HG03060 (cell line): Measurements from ENCODE around the gene RUFY3.
"Not testable (repeated sequence)": the region's sequence is repeated elsewhere in the genome, so short reads cannot be mapped to it uniquely, and the experiment has no call there.

Experiments used
- ATAC-seq: cut with Tn5 transposase; IDR thresholded peaks from one replicate; pipeline ENCODE4 v1.9.1; 2021; ENCODE audit warnings: low read depth, moderate number of reproducible peaks; ENCODE audit not compliant: unreplicated experiment

The RUFY3 gene, protein sequence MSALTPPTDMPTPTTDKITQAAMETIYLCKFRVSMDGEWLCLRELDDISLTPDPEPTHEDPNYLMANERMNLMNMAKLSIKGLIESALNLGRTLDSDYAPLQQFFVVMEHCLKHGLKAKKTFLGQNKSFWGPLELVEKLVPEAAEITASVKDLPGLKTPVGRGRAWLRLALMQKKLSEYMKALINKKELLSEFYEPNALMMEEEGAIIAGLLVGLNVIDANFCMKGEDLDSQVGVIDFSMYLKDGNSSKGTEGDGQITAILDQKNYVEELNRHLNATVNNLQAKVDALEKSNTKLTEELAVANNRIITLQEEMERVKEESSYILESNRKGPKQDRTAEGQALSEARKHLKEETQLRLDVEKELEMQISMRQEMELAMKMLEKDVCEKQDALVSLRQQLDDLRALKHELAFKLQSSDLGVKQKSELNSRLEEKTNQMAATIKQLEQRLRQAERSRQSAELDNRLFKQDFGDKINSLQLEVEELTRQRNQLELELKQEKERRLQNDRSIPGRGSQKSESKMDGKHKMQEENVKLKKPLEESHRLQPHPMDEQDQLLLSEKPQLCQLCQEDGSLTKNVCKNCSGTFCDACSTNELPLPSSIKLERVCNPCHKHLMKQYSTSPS

GRCh38 chr4:70721747-70722146, at the start of gene RUFY3:
Gene RUFY3, plus strand, starts transcription at chr4:70721964. Its CDS starts 610 bp downstream, at chr4:70722574.
- no peak for ATAC-seq

- no peak for ATAC-seq
These were observed 47.6 kb upstream of the RUFY3 start for GRCh38 chr4:70674191-70674590.

DNA sequence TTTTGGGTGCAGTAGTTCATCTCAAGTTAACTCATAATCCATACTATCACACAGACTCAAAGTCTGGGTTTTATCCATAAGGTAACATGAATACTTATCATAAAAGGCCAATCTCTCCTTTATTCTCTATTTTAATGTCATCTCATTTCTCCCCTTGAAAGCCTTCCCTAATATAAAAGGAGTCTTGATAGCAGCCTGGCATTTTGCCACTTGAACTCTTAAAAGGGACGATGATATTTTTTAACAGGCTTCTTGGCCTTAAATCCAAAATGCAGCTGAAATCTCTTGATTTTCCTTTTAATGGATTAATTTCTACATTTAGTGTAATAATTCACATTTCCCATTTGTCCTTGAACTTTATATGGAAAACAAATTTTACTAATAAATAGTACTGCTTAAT, 47.0 kb upstream of the RUFY3 start:
- no peak for ATAC-seq

DNA sequence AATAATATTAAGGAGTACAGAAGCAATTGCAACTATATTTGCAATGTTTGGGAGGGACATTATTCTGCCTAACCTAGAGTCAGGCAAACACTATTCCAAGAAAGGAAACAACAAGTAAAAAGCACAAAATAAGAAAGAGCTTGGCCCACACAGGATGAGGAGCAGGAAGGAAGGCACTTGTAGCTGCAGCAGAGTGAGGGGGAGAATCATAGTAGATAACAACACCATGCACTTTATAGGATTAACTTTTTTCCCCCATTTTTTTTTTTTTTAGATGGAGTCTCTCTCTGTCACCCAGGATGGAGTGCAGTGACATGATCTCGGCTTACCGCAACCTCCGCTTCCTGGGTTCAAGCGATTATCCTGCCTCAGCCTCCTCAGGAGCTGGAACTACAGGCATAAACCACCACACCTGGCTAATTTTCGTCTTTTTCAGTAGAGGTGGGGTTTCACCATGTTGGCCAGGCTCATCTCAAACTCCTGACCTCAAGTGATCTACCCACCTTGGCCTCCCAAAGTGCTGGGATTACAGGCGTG, 45.1 kb upstream of the RUFY3 start:
- no peak for ATAC-seq

- ATAC-seq, result peak; percentile 65
These were observed 43.3 kb upstream of the RUFY3 start for GRCh38 chr4:70678383-70678999.

GRCh38 chr4:70680934-70681333, 40.8 kb upstream of the RUFY3 start:
- no peak for ATAC-seq

GRCh38 chr4:70681704-70682103, 40.1 kb upstream of the RUFY3 start:
- ATAC-seq, result peak; percentile 34

- ATAC-seq, result not testable (repeated sequence)
These were observed 39.6 kb upstream of the RUFY3 start for GRCh38 chr4:70682142-70682541.

- no peak for ATAC-seq
These were observed 34.4 kb upstream of the RUFY3 start for GRCh38 chr4:70687392-70687791.

DNA sequence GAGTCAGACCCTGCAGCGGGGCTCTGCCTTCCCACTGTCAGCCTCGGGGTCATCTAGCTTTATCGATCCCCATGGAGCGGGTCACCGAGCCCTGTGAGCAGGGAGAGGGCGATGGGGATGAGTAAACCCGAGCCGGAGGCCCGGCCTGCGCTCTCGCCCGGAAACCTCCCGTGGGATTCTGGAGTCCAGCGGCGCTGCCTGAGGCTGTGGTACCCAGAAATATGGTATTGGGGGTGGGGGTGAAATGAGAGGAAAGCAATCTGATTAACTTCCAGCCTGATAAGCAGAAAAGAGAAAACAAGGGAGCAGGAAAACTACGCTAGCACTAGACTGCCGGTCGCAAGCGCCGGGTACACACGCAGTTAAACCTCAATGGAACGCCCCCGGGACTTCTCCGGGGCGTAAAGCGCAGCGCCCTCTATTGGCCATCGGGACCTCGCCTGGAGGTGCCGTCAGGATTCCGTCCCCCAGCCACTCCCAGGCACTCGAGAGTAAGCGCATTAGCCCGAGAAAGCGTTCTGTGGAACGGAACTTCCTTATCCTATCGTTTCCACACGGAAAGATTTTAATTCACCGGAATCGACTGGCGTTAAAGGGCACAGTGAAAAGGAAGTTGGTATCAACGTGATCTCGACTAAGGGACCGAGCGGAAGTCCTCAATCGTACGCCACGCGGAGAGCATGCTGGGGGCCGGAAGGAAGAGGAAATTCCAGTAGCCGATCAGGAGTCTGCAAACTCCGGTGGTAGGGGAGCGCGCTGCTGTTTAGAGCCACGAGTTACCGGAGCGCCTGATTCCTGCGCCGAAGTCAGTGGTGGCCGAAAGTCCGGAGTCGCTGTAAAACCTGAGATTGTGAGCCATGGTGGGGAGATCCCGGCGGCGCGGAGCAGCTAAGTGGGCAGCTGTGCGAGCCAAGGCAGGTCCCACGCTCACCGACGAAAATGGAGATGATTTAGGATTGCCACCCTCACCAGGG, 33.7 kb upstream of the RUFY3 start, which contains the start of gene UTP3:
Gene UTP3 (plus strand): TSS at position 712 of the 974 bp plus-strand sequence. CDS start 146 bp downstream, at position 858.
- peak; percentile 92 for ATAC-seq

DNA sequence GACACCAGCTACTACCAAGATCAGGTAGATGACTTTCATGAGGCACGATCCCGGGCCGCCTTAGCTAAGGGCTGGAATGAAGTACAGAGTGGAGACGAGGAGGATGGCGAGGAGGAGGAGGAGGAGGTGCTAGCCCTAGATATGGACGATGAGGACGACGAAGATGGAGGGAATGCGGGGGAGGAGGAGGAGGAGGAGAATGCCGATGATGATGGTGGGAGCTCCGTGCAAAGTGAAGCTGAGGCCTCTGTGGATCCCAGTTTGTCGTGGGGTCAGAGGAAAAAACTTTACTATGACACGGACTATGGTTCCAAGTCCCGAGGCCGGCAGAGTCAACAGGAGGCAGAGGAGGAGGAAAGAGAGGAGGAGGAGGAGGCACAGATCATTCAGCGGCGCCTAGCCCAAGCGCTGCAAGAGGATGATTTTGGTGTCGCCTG, 33.0 kb upstream of the RUFY3 start:
- ATAC-seq, result no peak

GRCh38 chr4:70691661-70692060, 30.1 kb upstream of the RUFY3 start:
- ATAC-seq, result no peak

DNA sequence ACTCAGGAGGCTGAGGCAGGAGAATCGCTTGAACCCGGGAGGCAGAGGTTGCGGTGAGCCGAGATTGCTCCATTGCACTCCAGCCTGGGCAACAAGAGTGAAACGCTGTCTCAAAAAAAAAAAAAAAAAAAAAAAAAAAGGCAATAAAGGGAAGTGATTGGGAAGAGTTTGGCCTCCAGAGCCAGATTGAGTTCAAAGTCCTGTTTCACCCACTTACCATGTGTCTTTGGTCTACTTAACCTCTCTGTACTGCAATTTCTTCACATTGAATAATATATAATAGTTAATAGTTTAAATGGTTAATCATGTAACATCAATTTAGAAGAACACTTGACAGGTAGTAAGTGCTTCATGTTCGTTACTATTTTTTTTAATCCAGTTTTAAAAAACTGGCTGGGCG, 27.1 kb upstream of the RUFY3 start:
- not testable (repeated sequence) for ATAC-seq

- ATAC-seq, result not testable (repeated sequence)
These were observed 23.3 kb upstream of the RUFY3 start for GRCh38 chr4:70698435-70698834.

DNA sequence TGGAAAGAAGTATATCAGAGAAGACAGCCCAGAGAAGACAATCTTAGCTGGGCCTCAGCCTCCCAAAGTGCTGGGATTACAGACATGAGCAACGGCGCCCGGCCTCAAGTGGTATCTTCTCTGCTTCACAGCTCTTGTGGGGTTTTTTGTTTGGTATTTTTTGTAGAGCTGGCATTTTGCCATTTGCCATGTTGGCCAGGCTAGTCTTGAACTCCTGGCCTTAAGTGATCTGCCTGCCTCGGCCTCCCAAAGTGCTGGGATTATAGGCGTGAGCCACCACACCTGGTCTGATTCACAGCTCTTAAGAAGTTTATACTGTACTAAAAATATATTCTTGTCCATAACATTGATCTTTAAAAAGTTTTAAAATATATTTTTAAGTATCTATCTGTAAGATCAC, 21.1 kb upstream of the RUFY3 start:
- ATAC-seq, result no peak

- ATAC-seq, result no peak
These were observed 20.5 kb upstream of the RUFY3 start for GRCh38 chr4:70701271-70701670.

- not testable (repeated sequence) for ATAC-seq
These were observed 19.2 kb upstream of the RUFY3 start for GRCh38 chr4:70702592-70702991.

GRCh38 chr4:70703619-70704214, 18.0 kb upstream of the RUFY3 start:
- no peak for ATAC-seq

DNA sequence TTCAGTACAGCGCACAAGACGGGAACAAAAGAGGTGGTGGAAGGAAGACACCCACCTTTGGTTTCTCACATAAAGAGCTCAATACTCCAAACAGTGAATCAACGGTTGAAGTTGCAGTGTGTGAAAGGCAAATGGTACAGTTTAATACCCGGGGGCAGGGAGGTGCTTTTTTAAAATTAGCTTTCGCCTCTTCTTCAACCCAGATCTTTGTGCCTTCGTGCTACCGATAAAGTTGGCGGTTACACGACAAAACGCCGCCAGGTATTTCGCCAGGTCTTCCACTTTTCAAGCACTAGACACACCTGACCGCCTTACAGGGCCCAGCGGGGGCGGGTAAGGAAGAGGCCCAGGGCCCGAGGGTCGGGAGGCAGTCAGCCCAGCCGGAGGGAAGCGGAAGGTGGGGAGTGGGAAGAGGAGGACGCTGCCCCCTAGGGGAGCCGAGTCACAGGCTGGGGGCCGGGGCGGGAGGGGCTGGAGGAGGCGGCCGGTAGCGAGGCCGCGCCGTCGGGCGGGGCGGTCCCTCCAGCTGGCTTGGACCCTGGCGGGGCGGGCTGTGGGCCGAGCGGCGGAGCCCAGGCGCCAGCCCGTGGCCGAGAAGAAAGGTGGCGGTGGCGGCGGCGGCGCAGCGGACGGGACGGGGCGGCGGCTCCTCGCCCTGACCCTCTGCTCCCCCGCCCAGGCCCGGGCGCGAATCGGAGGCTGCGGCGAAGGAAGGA, 17.4 kb upstream of the RUFY3 start:
- peak; percentile 26 for ATAC-seq
